ENCODE data around the gene SP140L.

DNA sequence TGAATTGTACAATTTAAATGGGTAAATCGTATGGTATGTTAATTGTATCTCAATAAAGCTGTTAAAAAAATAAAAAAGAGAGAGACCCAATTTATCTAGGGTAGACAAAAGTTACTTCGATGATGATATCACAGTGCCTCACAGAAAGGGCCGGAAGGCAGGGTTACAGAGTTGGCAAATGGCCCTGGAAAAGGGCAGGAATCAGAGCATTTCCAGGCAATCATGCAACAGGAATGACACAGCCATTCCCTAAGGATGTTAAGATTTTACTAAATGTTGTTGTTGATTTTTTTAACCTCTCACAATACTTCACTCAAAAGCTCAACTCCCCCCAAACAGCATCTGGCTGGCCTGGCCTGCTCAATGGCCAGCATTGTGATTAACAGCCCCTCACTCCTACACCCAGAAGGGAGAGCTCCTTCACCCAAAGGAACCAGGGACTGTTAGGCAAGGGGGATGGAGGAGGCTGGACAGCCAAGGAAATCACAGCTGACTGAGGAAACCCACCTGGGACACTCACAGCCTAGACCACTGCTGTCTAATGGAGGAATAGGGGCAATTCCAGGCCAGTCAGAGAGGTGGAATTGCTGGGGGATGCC, 81.3 kb downstream of the SP140L start:
- TF ChIP-seq, protein P1, sequence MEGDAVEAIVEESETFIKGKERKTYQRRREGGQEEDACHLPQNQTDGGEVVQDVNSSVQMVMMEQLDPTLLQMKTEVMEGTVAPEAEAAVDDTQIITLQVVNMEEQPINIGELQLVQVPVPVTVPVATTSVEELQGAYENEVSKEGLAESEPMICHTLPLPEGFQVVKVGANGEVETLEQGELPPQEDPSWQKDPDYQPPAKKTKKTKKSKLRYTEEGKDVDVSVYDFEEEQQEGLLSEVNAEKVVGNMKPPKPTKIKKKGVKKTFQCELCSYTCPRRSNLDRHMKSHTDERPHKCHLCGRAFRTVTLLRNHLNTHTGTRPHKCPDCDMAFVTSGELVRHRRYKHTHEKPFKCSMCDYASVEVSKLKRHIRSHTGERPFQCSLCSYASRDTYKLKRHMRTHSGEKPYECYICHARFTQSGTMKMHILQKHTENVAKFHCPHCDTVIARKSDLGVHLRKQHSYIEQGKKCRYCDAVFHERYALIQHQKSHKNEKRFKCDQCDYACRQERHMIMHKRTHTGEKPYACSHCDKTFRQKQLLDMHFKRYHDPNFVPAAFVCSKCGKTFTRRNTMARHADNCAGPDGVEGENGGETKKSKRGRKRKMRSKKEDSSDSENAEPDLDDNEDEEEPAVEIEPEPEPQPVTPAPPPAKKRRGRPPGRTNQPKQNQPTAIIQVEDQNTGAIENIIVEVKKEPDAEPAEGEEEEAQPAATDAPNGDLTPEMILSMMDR (IDR thresholded peaks at IDR 0.05; ENCODE audit: low read depth, low read length): no peak
- no peak for TF ChIP-seq EZH2phosphoT487 (IDR thresholded peaks at IDR 0.05; ENCODE audit: low read depth)

Data from OCI-LY3 (cell line).